NCI-H2107 treated with DMSO at 0.1 percent for 48 hours (cell line): ENCODE data around the gene GNB5.

ENCODE experiments used
- DNase-seq: peaks from one replicate; lab custom pipeline; 2025; ENCODE audit not compliant: unreplicated experiment; lab: John Stamatoyannopoulos, UW

The GNB5 gene

GRCh38 chr15:52068004-52068615, 123.1 kb downstream of the GNB5 start:
- DNase-seq = no peak

GRCh38 chr15:52067545-52067926, 123.7 kb downstream of the GNB5 start:
- no peak for DNase-seq

GRCh38 chr15:52066842-52067544, 124.2 kb downstream of the GNB5 start:
- DNase-seq = no peak
